Measurements from ENCODE around the gene IFI35.
A peak's percentile ranks its signal among the peaks of the same experiment; 100 is the strongest.
"Not testable (repeated sequence)": the region's sequence is repeated elsewhere in the genome, so short reads cannot be mapped to it uniquely, and the experiment has no call there.

The IFI35 gene

GRCh38 chr17:43006639-43007551 is at the start of gene IFI35:
Gene IFI35 (plus strand): TSS chr17:43006784. CDS start chr17:43006948, 164 bp downstream.
- Histone ChIP-seq H3K4me1 (ENCODE audit: insufficient read depth, low read length) (peaks cover 11% of the 10 kb centered on the region), H3K4me3 (ENCODE audit: low read depth in 1 of 2, low read length in 2 of 2) (peak within 1 kb of the TSS; percentile 87 to 88), H3K9ac (ENCODE audit: low read length) (peak within 1 kb of the TSS; percentile 88), H3K9me3 (ENCODE audit: low read length) (no peaks in the 10 kb centered on the region), H3K27ac (ENCODE audit: low read depth, low read length) (peak within 1 kb of the TSS; percentile 99), H3K27me3 (ENCODE audit: control insufficient read depth in 1 of 2, insufficient read depth in 2 of 2, low read length in 2 of 2) (no peaks in the 10 kb centered on the region), H3K36me3 (ENCODE audit: insufficient read depth, low read length) (peaks cover 24% of the 10 kb centered on the region)

- Histone ChIP-seq H3K9me3 (ENCODE audit: low read length) (no peaks in the 10 kb centered on the region), H3K9ac (ENCODE audit: low read length) (peak within 1 kb of the TSS; percentile 69), H3K27me3 (ENCODE audit: control insufficient read depth in 1 of 2, insufficient read depth in 2 of 2, low read length in 2 of 2) (no peaks in the 10 kb centered on the region), H3K36me3 (ENCODE audit: insufficient read depth, low read length) (peaks cover 22% of the 10 kb centered on the region), H3K4me3 (ENCODE audit: low read depth in 1 of 2, low read length in 2 of 2) (peak within 1 kb of the TSS; percentile 43 to 79), H3K27ac (ENCODE audit: low read depth, low read length) (peak within 1 kb of the TSS; percentile 89), H3K4me1 (ENCODE audit: insufficient read depth, low read length) (no peaks in the 10 kb centered on the region)
Measured at GRCh38 chr17:42964161-42964932, 42.2 kb upstream of the IFI35 start, which contains the start of gene AARSD1. Gene AARSD1 (minus strand): TSS chr17:42964454. CDS start chr17:42964440, 14 bp downstream.

- Histone ChIP-seq H3K27me3 (ENCODE audit: control insufficient read depth in 1 of 2, insufficient read depth in 2 of 2, low read length in 2 of 2) (no peaks in the 10 kb centered on the region), H3K9ac (ENCODE audit: low read length) (no peak overlapping the region), H3K4me3 (ENCODE audit: low read depth in 1 of 2, low read length in 2 of 2) (no peak overlapping the region), H3K36me3 (ENCODE audit: insufficient read depth, low read length) (no peaks in the 10 kb centered on the region), H3K9me3 (ENCODE audit: low read length) (no peaks in the 10 kb centered on the region), H3K27ac (ENCODE audit: low read depth, low read length) (no peak overlapping the region), H3K4me1 (ENCODE audit: insufficient read depth, low read length) (no peaks in the 10 kb centered on the region)
Measured at GRCh38 chr17:42967925-42968324, 38.7 kb upstream of the IFI35 start.

- no peak overlapping the region for H3K9ac ChIP-seq (ENCODE audit: low read length)
- no peak overlapping the region for H3K27ac ChIP-seq (ENCODE audit: low read depth, low read length)
- no peaks in the 10 kb centered on the region for H3K36me3 ChIP-seq (ENCODE audit: insufficient read depth, low read length)
- no peaks in the 10 kb centered on the region for H3K27me3 ChIP-seq (ENCODE audit: control insufficient read depth in 1 of 2, insufficient read depth in 2 of 2, low read length in 2 of 2)
- H3K4me1 ChIP-seq (ENCODE audit: insufficient read depth, low read length) = no peaks in the 10 kb centered on the region
- H3K4me3 ChIP-seq (ENCODE audit: low read depth in 1 of 2, low read length in 2 of 2) = no peak overlapping the region
- no peaks in the 10 kb centered on the region for H3K9me3 ChIP-seq (ENCODE audit: low read length)
Measured at GRCh38 chr17:42969001-42969581, 37.5 kb upstream of the IFI35 start.

- H3K36me3 ChIP-seq (ENCODE audit: insufficient read depth, low read length) = no peaks in the 10 kb centered on the region
- no peak overlapping the region for H3K9ac ChIP-seq (ENCODE audit: low read length)
- H3K27me3 ChIP-seq (ENCODE audit: control insufficient read depth in 1 of 2, insufficient read depth in 2 of 2, low read length in 2 of 2) = no peaks in the 10 kb centered on the region
- H3K4me1 ChIP-seq (ENCODE audit: insufficient read depth, low read length) = no peaks in the 10 kb centered on the region
- no peak overlapping the region for H3K27ac ChIP-seq (ENCODE audit: low read depth, low read length)
- no peaks in the 10 kb centered on the region for H3K9me3 ChIP-seq (ENCODE audit: low read length)
- no peak overlapping the region for H3K4me3 ChIP-seq (ENCODE audit: low read depth in 1 of 2, low read length in 2 of 2)
Measured at GRCh38 chr17:42971589-42971988, 35.0 kb upstream of the IFI35 start.

GRCh38 chr17:42973323-42973722 is 33.3 kb upstream of the IFI35 start:
- H3K9me3 ChIP-seq (ENCODE audit: low read length); H3K9ac ChIP-seq (ENCODE audit: low read length); H3K4me3 ChIP-seq (ENCODE audit: low read depth in 1 of 2, low read length in 2 of 2); H3K27ac ChIP-seq (ENCODE audit: low read depth, low read length); H3K4me1 ChIP-seq (ENCODE audit: insufficient read depth, low read length); H3K27me3 ChIP-seq (ENCODE audit: control insufficient read depth in 1 of 2, insufficient read depth in 2 of 2, low read length in 2 of 2); H3K36me3 ChIP-seq (ENCODE audit: insufficient read depth, low read length): not testable (repeated sequence)

GRCh38 chr17:42975265-42975664 is 31.3 kb upstream of the IFI35 start:
- H3K36me3 ChIP-seq (ENCODE audit: insufficient read depth, low read length) = no peaks in the 10 kb centered on the region
- no peaks in the 10 kb centered on the region for H3K27me3 ChIP-seq (ENCODE audit: control insufficient read depth in 1 of 2, insufficient read depth in 2 of 2, low read length in 2 of 2)
- H3K9me3 ChIP-seq (ENCODE audit: low read length) = no peaks in the 10 kb centered on the region
- no peak overlapping the region for H3K27ac ChIP-seq (ENCODE audit: low read depth, low read length)
- H3K4me1 ChIP-seq (ENCODE audit: insufficient read depth, low read length) = peaks cover 13% of the 10 kb centered on the region
- H3K4me3 ChIP-seq (ENCODE audit: low read depth in 1 of 2, low read length in 2 of 2) = no peak overlapping the region
- H3K9ac ChIP-seq (ENCODE audit: low read length) = no peak overlapping the region

DNA sequence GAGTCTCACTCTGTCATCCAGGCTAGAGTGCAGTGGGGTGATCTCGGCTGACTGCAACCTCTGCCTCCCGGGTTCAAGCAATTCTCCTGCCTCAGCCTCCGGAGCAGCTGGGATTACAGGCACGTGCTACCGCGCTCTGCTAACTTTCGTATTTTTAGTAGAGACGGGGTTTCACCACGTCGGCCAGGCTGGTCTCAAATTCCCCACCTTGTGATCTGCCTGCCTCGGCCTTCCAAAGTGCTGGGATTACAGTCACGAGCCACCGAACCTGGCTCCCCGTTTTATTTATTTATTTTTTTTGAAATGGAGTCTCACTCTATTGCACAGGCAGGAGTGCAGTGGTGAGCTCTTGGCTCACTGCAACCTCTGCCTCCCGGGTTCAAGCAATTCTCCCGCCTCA is 30.9 kb upstream of the IFI35 start:
- H3K36me3 ChIP-seq (ENCODE audit: insufficient read depth, low read length); H3K9me3 ChIP-seq (ENCODE audit: low read length); H3K9ac ChIP-seq (ENCODE audit: low read length); H3K27ac ChIP-seq (ENCODE audit: low read depth, low read length); H3K4me3 ChIP-seq (ENCODE audit: low read depth in 1 of 2, low read length in 2 of 2); H3K27me3 ChIP-seq (ENCODE audit: control insufficient read depth in 1 of 2, insufficient read depth in 2 of 2, low read length in 2 of 2): not testable (repeated sequence)
- H3K4me1 ChIP-seq (ENCODE audit: insufficient read depth, low read length) = peaks cover 13% of the 10 kb centered on the region

DNA sequence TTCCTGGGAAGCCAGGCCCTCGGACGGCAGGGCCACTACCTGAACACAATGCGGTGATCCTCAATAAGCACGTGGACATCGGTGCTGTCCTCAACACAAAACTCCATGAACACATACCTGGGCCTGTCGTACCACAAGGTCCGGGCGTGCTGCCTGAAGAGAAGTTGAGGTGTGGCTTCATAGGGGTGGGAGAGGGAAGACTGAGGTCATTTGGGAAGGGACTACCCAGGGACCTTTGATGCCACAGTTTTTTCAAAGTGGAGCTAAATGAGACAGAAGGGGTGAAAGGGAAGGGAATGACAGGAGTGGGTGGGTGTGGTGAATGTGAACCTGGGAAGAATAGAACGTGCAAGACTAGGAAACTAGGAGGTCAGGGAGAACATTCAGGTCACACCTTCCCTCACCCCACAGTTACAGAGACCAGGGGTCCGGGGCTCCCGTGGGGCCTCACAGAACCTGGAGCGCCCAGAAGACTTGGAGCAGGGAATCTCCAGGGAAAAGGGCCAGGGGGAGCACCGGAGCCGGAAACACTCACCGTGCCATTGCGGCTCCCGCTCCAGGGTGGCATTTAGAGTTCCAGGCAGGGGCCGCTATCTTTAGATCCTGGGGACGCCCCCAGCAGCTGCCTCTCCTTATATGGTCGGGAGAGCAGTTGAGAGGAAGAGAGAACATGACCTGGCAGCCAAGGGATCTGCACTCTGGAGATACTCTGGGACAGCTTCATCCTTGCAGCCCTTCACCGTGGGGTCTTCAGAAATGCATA is 26.9 kb upstream of the IFI35 start, which contains the start of gene PTGES3L:
Gene PTGES3L (minus strand): TSS at position 570 of the 763 bp plus-strand sequence. CDS start 27 bp downstream, at position 543.
- peak within 1 kb of the TSS; percentile 98 for H3K27ac ChIP-seq (ENCODE audit: low read depth, low read length)
- H3K27me3 ChIP-seq (ENCODE audit: control insufficient read depth in 1 of 2, insufficient read depth in 2 of 2, low read length in 2 of 2) = no peaks in the 10 kb centered on the region
- peak within 1 kb of the TSS; percentile 85 to 88 for H3K4me3 ChIP-seq (ENCODE audit: low read depth in 1 of 2, low read length in 2 of 2)
- no peaks in the 10 kb centered on the region for H3K9me3 ChIP-seq (ENCODE audit: low read length)
- no peaks in the 10 kb centered on the region for H3K36me3 ChIP-seq (ENCODE audit: insufficient read depth, low read length)
- H3K9ac ChIP-seq (ENCODE audit: low read length) = peak within 1 kb of the TSS; percentile 44
- peaks cover 29% of the 10 kb centered on the region for H3K4me1 ChIP-seq (ENCODE audit: insufficient read depth, low read length)

GRCh38 chr17:42980274-42980765 is 26.3 kb upstream of the IFI35 start, which contains the start of gene RUNDC1:
Gene RUNDC1 (plus strand): TSS chr17:42980565. CDS start chr17:42980577, 12 bp downstream.
- H3K27ac ChIP-seq (ENCODE audit: low read depth, low read length) = peak within 1 kb of the TSS; percentile 98
- H3K4me1 ChIP-seq (ENCODE audit: insufficient read depth, low read length) = peaks cover 29% of the 10 kb centered on the region
- no peaks in the 10 kb centered on the region for H3K27me3 ChIP-seq (ENCODE audit: control insufficient read depth in 1 of 2, insufficient read depth in 2 of 2, low read length in 2 of 2)
- H3K36me3 ChIP-seq (ENCODE audit: insufficient read depth, low read length) = peaks cover 5% of the 10 kb centered on the region
- no peaks in the 10 kb centered on the region for H3K9me3 ChIP-seq (ENCODE audit: low read length)
- peak within 1 kb of the TSS; percentile 85 to 88 for H3K4me3 ChIP-seq (ENCODE audit: low read depth in 1 of 2, low read length in 2 of 2)
- H3K9ac ChIP-seq (ENCODE audit: low read length) = peak within 1 kb of the TSS; percentile 44

All from muscle layer of colon (tissue), 2 donors.